ENCODE measurements around the gene METTL1.
A peak's percentile ranks its signal among the peaks of the same experiment; 100 is the strongest.
"Not testable (repeated sequence)": the region's sequence is repeated elsewhere in the genome, so short reads cannot be mapped to it uniquely, and the experiment has no call there.

Gene METTL1
- total RNA-seq: 1.6 to 2.0 reads per million in 2 donors

GRCh38 chr12:57771873-57772428 lies at the start of gene METTL1:
Gene METTL1, minus strand, starts transcription at chr12:57772105. Its CDS starts 22 bp downstream, at chr12:57772083.
- peak; percentile 74 for DNase-seq

- not testable (repeated sequence) for DNase-seq
Measured at GRCh38 chr12:57821015-57821414, 49.1 kb upstream of the METTL1 start.

- not testable (repeated sequence) for DNase-seq
Measured at GRCh38 chr12:57820119-57820518, 48.2 kb upstream of the METTL1 start.

GRCh38 chr12:57817990-57818331 lies 46.1 kb upstream of the METTL1 start:
- not testable (repeated sequence) for DNase-seq

- no peak for DNase-seq
Measured at GRCh38 chr12:57817261-57817989, 45.5 kb upstream of the METTL1 start.

- no peak for DNase-seq
Measured at GRCh38 chr12:57816855-57817151, 44.9 kb upstream of the METTL1 start.

GRCh38 chr12:57816001-57816854 lies 44.3 kb upstream of the METTL1 start:
- no peak for DNase-seq

GRCh38 chr12:57815177-57816000 lies 43.5 kb upstream of the METTL1 start:
- no peak for DNase-seq

GRCh38 chr12:57813971-57814772 lies 42.3 kb upstream of the METTL1 start:
- no peak for DNase-seq

GRCh38 chr12:57813111-57813970 lies 41.4 kb upstream of the METTL1 start:
- DNase-seq: no peak

- no peak for DNase-seq
Measured at GRCh38 chr12:57811028-57811755, 39.3 kb upstream of the METTL1 start.

GRCh38 chr12:57810450-57810849 lies 38.5 kb upstream of the METTL1 start:
- no peak for DNase-seq

- no peak for DNase-seq
Measured at GRCh38 chr12:57809425-57809824, 37.5 kb upstream of the METTL1 start.

GRCh38 chr12:57808351-57808750 lies 36.4 kb upstream of the METTL1 start:
- no peak for DNase-seq

- DNase-seq: no peak
Measured at GRCh38 chr12:57807285-57807684, 35.4 kb upstream of the METTL1 start.

- DNase-seq: no peak
Measured at GRCh38 chr12:57806677-57807076, 34.8 kb upstream of the METTL1 start.

- no peak for DNase-seq
Measured at GRCh38 chr12:57803319-57803893, 31.5 kb upstream of the METTL1 start.

- no peak for DNase-seq
Measured at GRCh38 chr12:57802607-57803006, 30.7 kb upstream of the METTL1 start.

- no peak for DNase-seq
Measured at GRCh38 chr12:57800965-57801364, 29.1 kb upstream of the METTL1 start.

GRCh38 chr12:57797933-57798332 lies 26.0 kb upstream of the METTL1 start:
- DNase-seq: no peak
